Neural cell (in vitro differentiated cells): ENCODE measurements around the gene GALR3. TPM values are rescaled to one million over a fixed set of nuclear protein-coding genes. Genes with fewer than 3 reads are reported as not detected.

Experiments
- H2AFZ ChIP-seq: fragments of 200-600, 300-800 bp; sonication (generic), shearing (Covaris generic); 2 replicates; pipeline ENCODE4 v1.6.0; 2014; ENCODE audit warnings: low read depth, mild to moderate bottlenecking, antibody characterized with exemption, low read length, moderate library complexity
- H3F3A ChIP-seq: fragments of 200-600 bp; shearing (Covaris generic); 2 replicates; pipeline ENCODE4 v1.6.1; 2016; ENCODE audit warnings: mild to moderate bottlenecking, moderate library complexity, mixed read lengths, antibody characterized with exemption, low read length; ENCODE audit not compliant: insufficient read depth, poor library complexity, severe bottlenecking
- H3K27ac ChIP-seq: fragments of 200-600, 300-800 bp; sonication (generic), shearing (Covaris generic); 2 replicates; pipeline ENCODE4 v1.5.1; 2014; ENCODE audit warnings: mild to moderate bottlenecking, low read length, moderate library complexity
- H3K27me3 ChIP-seq: fragments of 300-800, 200-600 bp; sonication (generic), shearing (Covaris generic); 2 replicates; pipeline ENCODE4 v1.6.0; 2014; ENCODE audit warnings: mild to moderate bottlenecking, low read depth, low read length, moderate library complexity; ENCODE audit not compliant: insufficient read depth
- H3K36me3 ChIP-seq: fragments of 300-800, 200-600 bp; sonication (generic), shearing (Covaris generic); 2 replicates; pipeline ENCODE4 v1.5.1; 2014; ENCODE audit warnings: mild to moderate bottlenecking, antibody characterized with exemption, low read length, moderate library complexity; ENCODE audit not compliant: insufficient read depth
- H3K4me2 ChIP-seq: fragments of 300-800, 200-600 bp; sonication (generic), shearing (Covaris generic); 2 replicates; pipeline ENCODE4 v1.6.0; 2014; ENCODE audit warnings: mild to moderate bottlenecking, low read length
- H3K4me3 ChIP-seq: fragments of 300-800, 200-600 bp; sonication (generic), shearing (Covaris generic); 2 replicates; pipeline ENCODE4 v1.5.1; 2014; ENCODE audit warnings: mild to moderate bottlenecking, low read length, moderate library complexity
- H3K79me2 ChIP-seq: fragments of 200-600 bp; shearing (Covaris generic); replicated peaks from 2 replicates; pipeline ENCODE4 v1.6.0; 2014; ENCODE audit warnings: mild to moderate bottlenecking, low read length, moderate library complexity; ENCODE audit not compliant: insufficient read depth
- H3K9ac ChIP-seq: fragments of 300-800, 200-600 bp; sonication (generic), shearing (Covaris generic); 2 replicates; pipeline ENCODE4 v1.6.1; 2016; ENCODE audit warnings: mild to moderate bottlenecking, low read length, mixed read lengths
- H3K9me2 ChIP-seq: fragments of 200-600 bp; shearing (Covaris generic); 2 replicates; pipeline ENCODE4 v1.6.1; 2016; ENCODE audit warnings: mild to moderate bottlenecking, low read length, mixed read lengths; ENCODE audit not compliant: insufficient read depth
- H3K9me3 ChIP-seq: fragments of 200-600, 300-800 bp; sonication (generic), shearing (Covaris generic); 2 replicates; pipeline ENCODE4 v1.6.1; 2016; ENCODE audit warnings: mild to moderate bottlenecking, mixed run types, low read length, moderate library complexity, mixed read lengths
- H4K20me1 ChIP-seq: fragments of 200-600 bp; shearing (Covaris generic); 2 replicates; pipeline ENCODE4 v1.6.1; 2016; ENCODE audit warnings: mild to moderate bottlenecking, mixed run types; ENCODE audit not compliant: insufficient read depth
- CTCF ChIP-seq: fragments of 450-650 bp; IDR thresholded peaks from 2 replicates; pipeline ENCODE4 v1.5.1; 2014; ENCODE audit warnings: antibody characterized with exemption, mild to moderate bottlenecking, moderate library complexity; ENCODE audit not compliant: poor library complexity, severe bottlenecking
- EP300 ChIP-seq: fragments of 450-650 bp; conservative IDR thresholded peaks from 2 replicates; pipeline ENCODE4 v1.6.1; 2014; ENCODE audit warnings: antibody characterized with exemption, mild to moderate bottlenecking, moderate library complexity; ENCODE audit not compliant: poor library complexity, severe bottlenecking
- EZH2 ChIP-seq: fragments of 200-600, 300-800 bp; shearing (Covaris generic), sonication (generic); IDR thresholded peaks from 2 replicates; pipeline ENCODE4 v1.6.1; 2014; ENCODE audit warnings: antibody characterized with exemption, low read length, borderline replicate concordance, mild to moderate bottlenecking; ENCODE audit not compliant: insufficient read depth, poor library complexity, severe bottlenecking
- MXI1 ChIP-seq: fragments of 450-650 bp; conservative IDR thresholded peaks from 2 replicates; pipeline ENCODE4 v1.6.1; 2014; ENCODE audit warnings: antibody characterized with exemption, mild to moderate bottlenecking; ENCODE audit not compliant: poor library complexity, severe bottlenecking
- POLR2AphosphoS5 ChIP-seq: IDR thresholded peaks from 2 replicates; pipeline ENCODE4 v1.6.1; 2012
- RAD21 ChIP-seq: fragments of 450-650 bp; conservative IDR thresholded peaks from 2 replicates; pipeline ENCODE4 v1.6.1; 2014; ENCODE audit warnings: antibody characterized with exemption, mild to moderate bottlenecking, moderate library complexity
- REST ChIP-seq: IDR thresholded peaks from 2 replicates; pipeline ENCODE4 v1.6.1; 2012; ENCODE audit warnings: borderline replicate concordance
- SMC3 ChIP-seq: fragments of 450-650 bp; conservative IDR thresholded peaks from 2 replicates; pipeline ENCODE4 v1.6.1; 2014; ENCODE audit warnings: antibody characterized with exemption, mild to moderate bottlenecking, moderate library complexity; ENCODE audit not compliant: poor library complexity
- TAF1 ChIP-seq: IDR thresholded peaks from 2 replicates; pipeline ENCODE4 v1.6.1; 2012; ENCODE audit warnings: low read depth
- polyA plus RNA-seq: library from polyadenylated mRNA; depleted of rRNA; stranded (reverse); fragments of >200 nt; gene quantifications from 2 replicates; pipeline ENCODE4 v1.2.3, GENCODE V29; 2014

GALR3 gene
- polyA plus RNA-seq, 1 donor from 2014 or later = 0.73 TPM

- no peaks in the 10 kb centered on the region for H4K20me1 ChIP-seq
- H3K27me3 ChIP-seq = no peaks in the 10 kb centered on the region
- no peaks in the 10 kb centered on the region for H3K9me3 ChIP-seq
- H3K4me2 ChIP-seq = peak overlapping the region; percentile 66
- H3K9ac ChIP-seq = peak overlapping the region; percentile 31
- TF ChIP-seq REST (no peak), POLR2AphosphoS5 (no peak), EP300 (no peak), EZH2 (no peak), RAD21 (no peak), CTCF (no peak), MXI1 (no peak), SMC3 (no peak)
- peak overlapping the region; percentile 78 for H3K27ac ChIP-seq
- peaks cover 23% of the 10 kb centered on the region for H3K79me2 ChIP-seq
- peak overlapping the region; percentile 81 for H3K4me3 ChIP-seq
- no peaks in the 10 kb centered on the region for H3K9me2 ChIP-seq
- H3K36me3 ChIP-seq = no peaks in the 10 kb centered on the region
- peaks cover 6% of the 10 kb centered on the region for H3F3A ChIP-seq
- H2AFZ ChIP-seq = peak overlapping the region; percentile 31
Measured at GRCh38 chr22:37844904-37845329, 21.7 kb downstream of the GALR3 start.

GRCh38 chr22:37846433-37846832 lies 23.3 kb downstream of the GALR3 start:
- Histone ChIP-seq H3K27me3 (no peaks in the 10 kb centered on the region), H3K9me2 (no peaks in the 10 kb centered on the region), H3K9ac (no peak overlapping the region), H4K20me1 (no peaks in the 10 kb centered on the region), H3K4me2 (no peak overlapping the region), H3K9me3 (no peaks in the 10 kb centered on the region), H3K27ac (no peak overlapping the region), H3F3A (peaks cover 6% of the 10 kb centered on the region), H3K4me3 (no peak overlapping the region), H3K36me3 (no peaks in the 10 kb centered on the region), H3K79me2 (peaks cover 32% of the 10 kb centered on the region), H2AFZ (no peak overlapping the region)
- no peak for TF ChIP-seq EZH2
- no peak for TF ChIP-seq MXI1
- TF ChIP-seq EP300 = no peak
- no peak for TF ChIP-seq SMC3
- no peak for TF ChIP-seq POLR2AphosphoS5
- no peak for TF ChIP-seq TAF1
- no peak for TF ChIP-seq RAD21
- TF ChIP-seq CTCF = no peak
- TF ChIP-seq REST = no peak
